HEK293 (cell line): ENCODE data around the gene CWF19L1.
A peak's percentile ranks its signal among the peaks of the same experiment; 100 is the strongest.

Experiments
- BCL11A ChIP-seq: fragments of 450-650 bp; formaldehyde crosslinking; IDR thresholded peaks from 2 replicates; pipeline ENCODE4 v1.5.1; 2016; ENCODE audit warnings: low read depth, missing biosample characterization, missing genetic modification characterization
- EGR2 ChIP-seq: fragments of 450-650 bp; formaldehyde crosslinking; IDR thresholded peaks from 2 replicates; pipeline ENCODE4 v1.5.1; 2016; ENCODE audit warnings: low read depth, missing biosample characterization, missing genetic modification characterization
- FEZF1 ChIP-seq: fragments of 450-650 bp; formaldehyde crosslinking; IDR thresholded peaks from 2 replicates; pipeline ENCODE4 v1.5.1; 2016; ENCODE audit warnings: missing biosample characterization, missing genetic modification characterization
- KLF10 ChIP-seq: fragments of 450-650 bp; IDR thresholded peaks from 2 replicates; pipeline ENCODE4 v1.5.1; 2018; ENCODE audit warnings: missing biosample characterization, mild to moderate bottlenecking, missing genetic modification characterization
- KLF16 ChIP-seq: fragments of 450-650 bp; formaldehyde crosslinking; IDR thresholded peaks from 2 replicates; pipeline ENCODE4 v1.5.1; 2017; ENCODE audit warnings: missing biosample characterization, missing genetic modification characterization
- KLF9 ChIP-seq: fragments of 450-650 bp; formaldehyde crosslinking; IDR thresholded peaks from 2 replicates; pipeline ENCODE4 v1.5.1; 2016; ENCODE audit warnings: missing biosample characterization, missing genetic modification characterization, low read depth
- MYNN ChIP-seq: fragments of 450-650 bp; formaldehyde crosslinking; IDR thresholded peaks from 2 replicates; pipeline ENCODE4 v1.5.1; 2016; ENCODE audit warnings: missing biosample characterization, missing genetic modification characterization, borderline replicate concordance
- SALL2 ChIP-seq: fragments of 450-650 bp; formaldehyde crosslinking; IDR thresholded peaks from 2 replicates; pipeline ENCODE4 v1.5.0; 2017; ENCODE audit warnings: missing biosample characterization, mild to moderate bottlenecking, missing genetic modification characterization, borderline replicate concordance
- SP7 ChIP-seq: fragments of 450-650 bp; formaldehyde crosslinking; IDR thresholded peaks from 2 replicates; pipeline ENCODE4 v1.5.1; 2016; ENCODE audit warnings: missing biosample characterization, missing genetic modification characterization
- YY2 ChIP-seq: fragments of 450-650 bp; formaldehyde crosslinking; IDR thresholded peaks from 2 replicates; pipeline ENCODE4 v1.5.1; 2016; ENCODE audit warnings: missing biosample characterization, missing genetic modification characterization
- ZNF121 ChIP-seq: fragments of 450-650 bp; formaldehyde crosslinking; IDR thresholded peaks from 2 replicates; pipeline ENCODE4 v1.5.1; 2016; ENCODE audit warnings: missing biosample characterization, missing genetic modification characterization
- ZNF140 ChIP-seq: fragments of 450-650 bp; formaldehyde crosslinking; IDR thresholded peaks from 2 replicates; pipeline ENCODE4 v1.5.1; 2016; ENCODE audit warnings: missing biosample characterization, missing genetic modification characterization
- ZNF341 ChIP-seq: fragments of 450-650 bp; formaldehyde crosslinking; IDR thresholded peaks from 2 replicates; pipeline ENCODE4; 2016; ENCODE audit warnings: low read depth, missing biosample characterization, missing genetic modification characterization
- ZNF394 ChIP-seq: fragments of 450-650 bp; formaldehyde crosslinking; IDR thresholded peaks from 2 replicates; pipeline ENCODE4 v1.5.1; 2016; ENCODE audit warnings: missing biosample characterization, missing genetic modification characterization, mild to moderate bottlenecking, moderate library complexity, borderline replicate concordance
- ZNF510 ChIP-seq: fragments of 450-650 bp; formaldehyde crosslinking; IDR thresholded peaks from 2 replicates; pipeline ENCODE4 v1.5.1; 2018; ENCODE audit warnings: mild to moderate bottlenecking, missing genetic modification characterization, missing biosample characterization; ENCODE audit not compliant: insufficient replicate concordance
- ZNF670 ChIP-seq: fragments of 450-650 bp; formaldehyde crosslinking; IDR thresholded peaks from 2 replicates; pipeline ENCODE4 v1.5.1; 2016; ENCODE audit warnings: missing biosample characterization, missing genetic modification characterization, low read depth
- ZNF785 ChIP-seq: fragments of 450-650 bp; formaldehyde crosslinking; IDR thresholded peaks from 2 replicates; pipeline ENCODE4 v1.5.1; 2016; ENCODE audit warnings: missing biosample characterization, missing genetic modification characterization
- ZXDB ChIP-seq: fragments of 450-650 bp; formaldehyde crosslinking; IDR thresholded peaks from 2 replicates; pipeline ENCODE4 v1.5.1; 2016; ENCODE audit warnings: missing biosample characterization, missing genetic modification characterization
- TF ChIP-seq, protein P1 (sequence below): fragments of 450-650 bp; formaldehyde crosslinking; IDR thresholded peaks from 2 replicates; pipeline ENCODE4 v1.5.1; 2016; ENCODE audit warnings: missing biosample characterization, missing genetic modification characterization, borderline replicate concordance
- TF ChIP-seq, protein P2 (sequence below): fragments of 450-650 bp; formaldehyde crosslinking; IDR thresholded peaks from 2 replicates; pipeline ENCODE4 v1.5.1; 2016; ENCODE audit warnings: missing biosample characterization, missing genetic modification characterization, borderline replicate concordance
- TF ChIP-seq, protein P3 (sequence below): fragments of 450-650 bp; formaldehyde crosslinking; optimal IDR thresholded peaks from 2 replicates; pipeline ENCODE3; 2016; ENCODE audit warnings: missing biosample characterization, mild to moderate bottlenecking, missing genetic modification characterization
- TF ChIP-seq, protein P4 (sequence below): fragments of 450-650 bp; formaldehyde crosslinking; IDR thresholded peaks from 2 replicates; pipeline ENCODE4 v1.5.1; 2016; ENCODE audit warnings: missing biosample characterization, missing genetic modification characterization
- TF ChIP-seq, protein P5 (sequence below): fragments of 450-650 bp; formaldehyde crosslinking; IDR thresholded peaks from 2 replicates; pipeline ENCODE4 v1.5.1; 2016; ENCODE audit warnings: missing biosample characterization, missing genetic modification characterization

Gene CWF19L1

DNA sequence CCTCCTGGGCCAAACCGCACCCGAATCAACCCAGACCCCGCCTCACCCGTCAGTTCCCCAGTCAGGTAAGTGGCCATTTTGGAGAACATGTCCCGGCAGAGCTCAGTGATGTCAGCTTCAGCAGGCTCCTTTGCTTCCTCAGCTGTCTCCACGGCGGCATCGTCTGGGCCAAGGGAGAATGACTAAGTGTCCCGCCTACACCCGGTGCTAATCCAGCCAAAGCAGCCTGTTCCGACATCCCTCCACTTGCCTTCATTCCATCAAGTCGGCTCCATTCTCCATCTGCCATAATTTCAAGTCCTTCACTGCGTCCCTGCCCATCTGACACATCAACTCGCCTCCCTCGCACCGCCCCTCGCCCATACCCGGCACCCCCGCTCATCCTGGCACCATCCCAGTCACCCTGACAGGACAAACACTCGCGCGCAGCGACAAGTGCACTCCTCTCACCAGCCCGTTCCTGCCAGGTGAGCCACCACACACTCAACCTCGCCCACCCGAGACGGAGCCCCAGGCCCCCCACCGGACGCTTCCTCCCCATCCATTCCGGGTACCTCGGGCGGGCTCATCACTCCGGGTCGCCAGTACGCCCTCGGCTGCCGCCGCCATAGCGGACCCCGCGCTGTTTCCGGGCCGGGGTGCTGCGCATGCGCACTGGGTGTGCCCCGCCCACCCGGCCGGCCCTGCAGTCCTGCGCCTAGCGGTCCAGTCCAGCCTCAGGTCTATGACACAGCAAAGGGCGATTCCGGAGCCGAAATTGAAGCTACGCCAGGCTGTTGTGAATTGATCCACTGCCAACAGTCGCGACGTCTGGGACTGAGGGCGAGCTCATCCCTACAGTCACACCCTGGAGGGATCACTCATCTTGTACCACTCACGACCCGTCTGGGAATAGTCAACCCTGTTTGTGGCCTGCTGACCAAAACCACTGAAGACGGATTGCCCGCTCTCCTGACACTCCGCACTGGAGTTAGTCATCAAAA lies 18.9 kb upstream of the CWF19L1 start, which contains the start of gene BLOC1S2 (continued):
- TF ChIP-seq, protein P1, sequence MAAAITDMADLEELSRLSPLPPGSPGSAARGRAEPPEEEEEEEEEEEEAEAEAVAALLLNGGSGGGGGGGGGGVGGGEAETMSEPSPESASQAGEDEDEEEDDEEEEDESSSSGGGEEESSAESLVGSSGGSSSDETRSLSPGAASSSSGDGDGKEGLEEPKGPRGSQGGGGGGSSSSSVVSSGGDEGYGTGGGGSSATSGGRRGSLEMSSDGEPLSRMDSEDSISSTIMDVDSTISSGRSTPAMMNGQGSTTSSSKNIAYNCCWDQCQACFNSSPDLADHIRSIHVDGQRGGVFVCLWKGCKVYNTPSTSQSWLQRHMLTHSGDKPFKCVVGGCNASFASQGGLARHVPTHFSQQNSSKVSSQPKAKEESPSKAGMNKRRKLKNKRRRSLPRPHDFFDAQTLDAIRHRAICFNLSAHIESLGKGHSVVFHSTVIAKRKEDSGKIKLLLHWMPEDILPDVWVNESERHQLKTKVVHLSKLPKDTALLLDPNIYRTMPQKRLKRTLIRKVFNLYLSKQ (tag by site-specific recombination) = no peak
- TF ChIP-seq ZNF140 (tag by site-specific recombination) = no peak
- TF ChIP-seq, protein P2, sequence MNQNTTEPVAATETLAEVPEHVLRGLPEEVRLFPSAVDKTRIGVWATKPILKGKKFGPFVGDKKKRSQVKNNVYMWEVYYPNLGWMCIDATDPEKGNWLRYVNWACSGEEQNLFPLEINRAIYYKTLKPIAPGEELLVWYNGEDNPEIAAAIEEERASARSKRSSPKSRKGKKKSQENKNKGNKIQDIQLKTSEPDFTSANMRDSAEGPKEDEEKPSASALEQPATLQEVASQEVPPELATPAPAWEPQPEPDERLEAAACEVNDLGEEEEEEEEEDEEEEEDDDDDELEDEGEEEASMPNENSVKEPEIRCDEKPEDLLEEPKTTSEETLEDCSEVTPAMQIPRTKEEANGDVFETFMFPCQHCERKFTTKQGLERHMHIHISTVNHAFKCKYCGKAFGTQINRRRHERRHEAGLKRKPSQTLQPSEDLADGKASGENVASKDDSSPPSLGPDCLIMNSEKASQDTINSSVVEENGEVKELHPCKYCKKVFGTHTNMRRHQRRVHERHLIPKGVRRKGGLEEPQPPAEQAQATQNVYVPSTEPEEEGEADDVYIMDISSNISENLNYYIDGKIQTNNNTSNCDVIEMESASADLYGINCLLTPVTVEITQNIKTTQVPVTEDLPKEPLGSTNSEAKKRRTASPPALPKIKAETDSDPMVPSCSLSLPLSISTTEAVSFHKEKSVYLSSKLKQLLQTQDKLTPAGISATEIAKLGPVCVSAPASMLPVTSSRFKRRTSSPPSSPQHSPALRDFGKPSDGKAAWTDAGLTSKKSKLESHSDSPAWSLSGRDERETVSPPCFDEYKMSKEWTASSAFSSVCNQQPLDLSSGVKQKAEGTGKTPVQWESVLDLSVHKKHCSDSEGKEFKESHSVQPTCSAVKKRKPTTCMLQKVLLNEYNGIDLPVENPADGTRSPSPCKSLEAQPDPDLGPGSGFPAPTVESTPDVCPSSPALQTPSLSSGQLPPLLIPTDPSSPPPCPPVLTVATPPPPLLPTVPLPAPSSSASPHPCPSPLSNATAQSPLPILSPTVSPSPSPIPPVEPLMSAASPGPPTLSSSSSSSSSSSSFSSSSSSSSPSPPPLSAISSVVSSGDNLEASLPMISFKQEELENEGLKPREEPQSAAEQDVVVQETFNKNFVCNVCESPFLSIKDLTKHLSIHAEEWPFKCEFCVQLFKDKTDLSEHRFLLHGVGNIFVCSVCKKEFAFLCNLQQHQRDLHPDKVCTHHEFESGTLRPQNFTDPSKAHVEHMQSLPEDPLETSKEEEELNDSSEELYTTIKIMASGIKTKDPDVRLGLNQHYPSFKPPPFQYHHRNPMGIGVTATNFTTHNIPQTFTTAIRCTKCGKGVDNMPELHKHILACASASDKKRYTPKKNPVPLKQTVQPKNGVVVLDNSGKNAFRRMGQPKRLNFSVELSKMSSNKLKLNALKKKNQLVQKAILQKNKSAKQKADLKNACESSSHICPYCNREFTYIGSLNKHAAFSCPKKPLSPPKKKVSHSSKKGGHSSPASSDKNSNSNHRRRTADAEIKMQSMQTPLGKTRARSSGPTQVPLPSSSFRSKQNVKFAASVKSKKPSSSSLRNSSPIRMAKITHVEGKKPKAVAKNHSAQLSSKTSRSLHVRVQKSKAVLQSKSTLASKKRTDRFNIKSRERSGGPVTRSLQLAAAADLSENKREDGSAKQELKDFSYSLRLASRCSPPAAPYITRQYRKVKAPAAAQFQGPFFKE = no peak
- TF ChIP-seq KLF16 (tag by site-specific recombination) = peak; percentile 94
- TF ChIP-seq YY2 (tag by site-specific recombination) = peak; percentile 95
- peak; percentile 85 for TF ChIP-seq ZNF394 (tag by site-specific recombination)
- TF ChIP-seq ZNF121 = peak; percentile 69; the same call in 1 of the 2 replicates
- no peak for TF ChIP-seq ZNF670 (tag by site-specific recombination)
- TF ChIP-seq KLF10 (tag by site-specific recombination) = peak; percentile 60; the same call in 1 of the 2 replicates
- peak; percentile 88 for TF ChIP-seq KLF9
- TF ChIP-seq ZXDB (tag by site-specific recombination) = peak; percentile 96
- peak; percentile 64; the same call in 1 of the 2 replicates for TF ChIP-seq MYNN (tag by site-specific recombination)
- TF ChIP-seq, protein P3, sequence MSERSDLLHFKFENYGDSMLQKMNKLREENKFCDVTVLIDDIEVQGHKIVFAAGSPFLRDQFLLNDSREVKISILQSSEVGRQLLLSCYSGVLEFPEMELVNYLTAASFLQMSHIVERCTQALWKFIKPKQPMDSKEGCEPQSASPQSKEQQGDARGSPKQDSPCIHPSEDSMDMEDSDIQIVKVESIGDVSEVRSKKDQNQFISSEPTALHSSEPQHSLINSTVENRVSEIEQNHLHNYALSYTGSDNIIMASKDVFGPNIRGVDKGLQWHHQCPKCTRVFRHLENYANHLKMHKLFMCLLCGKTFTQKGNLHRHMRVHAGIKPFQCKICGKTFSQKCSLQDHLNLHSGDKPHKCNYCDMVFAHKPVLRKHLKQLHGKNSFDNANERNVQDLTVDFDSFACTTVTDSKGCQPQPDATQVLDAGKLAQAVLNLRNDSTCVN = peak; percentile 76
- TF ChIP-seq SALL2 (tag by site-specific recombination) = no peak
- TF ChIP-seq, protein P4, sequence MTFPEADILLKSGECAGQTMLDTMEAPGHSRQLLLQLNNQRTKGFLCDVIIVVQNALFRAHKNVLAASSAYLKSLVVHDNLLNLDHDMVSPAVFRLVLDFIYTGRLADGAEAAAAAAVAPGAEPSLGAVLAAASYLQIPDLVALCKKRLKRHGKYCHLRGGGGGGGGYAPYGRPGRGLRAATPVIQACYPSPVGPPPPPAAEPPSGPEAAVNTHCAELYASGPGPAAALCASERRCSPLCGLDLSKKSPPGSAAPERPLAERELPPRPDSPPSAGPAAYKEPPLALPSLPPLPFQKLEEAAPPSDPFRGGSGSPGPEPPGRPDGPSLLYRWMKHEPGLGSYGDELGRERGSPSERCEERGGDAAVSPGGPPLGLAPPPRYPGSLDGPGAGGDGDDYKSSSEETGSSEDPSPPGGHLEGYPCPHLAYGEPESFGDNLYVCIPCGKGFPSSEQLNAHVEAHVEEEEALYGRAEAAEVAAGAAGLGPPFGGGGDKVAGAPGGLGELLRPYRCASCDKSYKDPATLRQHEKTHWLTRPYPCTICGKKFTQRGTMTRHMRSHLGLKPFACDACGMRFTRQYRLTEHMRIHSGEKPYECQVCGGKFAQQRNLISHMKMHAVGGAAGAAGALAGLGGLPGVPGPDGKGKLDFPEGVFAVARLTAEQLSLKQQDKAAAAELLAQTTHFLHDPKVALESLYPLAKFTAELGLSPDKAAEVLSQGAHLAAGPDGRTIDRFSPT (tag by site-specific recombination) = peak; percentile 99
- TF ChIP-seq FEZF1 (tag by site-specific recombination) = peak; percentile 6; the same call in 1 of the 2 replicates
- TF ChIP-seq SP7 = peak; percentile 95
- TF ChIP-seq ZNF785 (tag by site-specific recombination) = no peak
- TF ChIP-seq BCL11A (tag by site-specific recombination) = no peak
- TF ChIP-seq EGR2 (tag by site-specific recombination) = peak; percentile 96
- TF ChIP-seq ZNF341 (tag by site-specific recombination) = peak; percentile 98
- TF ChIP-seq ZNF510 = no peak
- TF ChIP-seq, protein P5, sequence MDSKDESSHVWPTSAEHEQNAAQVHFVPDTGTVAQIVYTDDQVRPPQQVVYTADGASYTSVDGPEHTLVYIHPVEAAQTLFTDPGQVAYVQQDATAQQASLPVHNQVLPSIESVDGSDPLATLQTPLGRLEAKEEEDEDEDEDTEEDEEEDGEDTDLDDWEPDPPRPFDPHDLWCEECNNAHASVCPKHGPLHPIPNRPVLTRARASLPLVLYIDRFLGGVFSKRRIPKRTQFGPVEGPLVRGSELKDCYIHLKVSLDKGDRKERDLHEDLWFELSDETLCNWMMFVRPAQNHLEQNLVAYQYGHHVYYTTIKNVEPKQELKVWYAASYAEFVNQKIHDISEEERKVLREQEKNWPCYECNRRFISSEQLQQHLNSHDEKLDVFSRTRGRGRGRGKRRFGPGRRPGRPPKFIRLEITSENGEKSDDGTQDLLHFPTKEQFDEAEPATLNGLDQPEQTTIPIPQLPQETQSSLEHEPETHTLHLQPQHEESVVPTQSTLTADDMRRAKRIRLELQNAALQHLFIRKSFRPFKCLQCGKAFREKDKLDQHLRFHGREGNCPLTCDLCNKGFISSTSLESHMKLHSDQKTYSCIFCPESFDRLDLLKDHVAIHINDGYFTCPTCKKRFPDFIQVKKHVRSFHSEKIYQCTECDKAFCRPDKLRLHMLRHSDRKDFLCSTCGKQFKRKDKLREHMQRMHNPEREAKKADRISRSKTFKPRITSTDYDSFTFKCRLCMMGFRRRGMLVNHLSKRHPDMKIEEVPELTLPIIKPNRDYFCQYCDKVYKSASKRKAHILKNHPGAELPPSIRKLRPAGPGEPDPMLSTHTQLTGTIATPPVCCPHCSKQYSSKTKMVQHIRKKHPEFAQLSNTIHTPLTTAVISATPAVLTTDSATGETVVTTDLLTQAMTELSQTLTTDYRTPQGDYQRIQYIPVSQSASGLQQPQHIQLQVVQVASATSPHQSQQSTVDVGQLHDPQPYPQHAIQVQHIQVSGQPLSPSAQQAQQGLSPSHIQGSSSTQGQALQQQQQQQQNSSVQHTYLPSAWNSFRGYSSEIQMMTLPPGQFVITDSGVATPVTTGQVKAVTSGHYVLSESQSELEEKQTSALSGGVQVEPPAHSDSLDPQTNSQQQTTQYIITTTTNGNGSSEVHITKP (tag by site-specific recombination) = peak; percentile 96
